ENCODE measurements around the gene MAPKAP1. TPM values are rescaled to one million over a fixed set of nuclear protein-coding genes. Genes with fewer than 3 reads are reported as not detected.

The MAPKAP1 gene
- total RNA-seq: 146 TPM
- long read RNA-seq, transcript MAPKAP1-208 (10 exons, 2,977 nt): minor isoform, 9 of 200 reads
- long read RNA-seq, transcript MAPKAP1-201 (12 exons, 3,395 nt): major isoform, 98 of 200 reads
- long read RNA-seq, transcript MAPKAP1-202 (11 exons, 3,256 nt): minor isoform, 29 of 200 reads
- long read RNA-seq, transcript MAPKAP1-205 (11 exons, 3,045 nt): minor isoform, 13 of 200 reads
- long read RNA-seq, partial matches to known transcripts: 16 of 200 reads
- long read RNA-seq, other reads (novel, unspliced or antisense): 31 of 200 reads

GRCh38 chr9:125706651-125707471 is at the start of gene MAPKAP1:
Gene MAPKAP1 (minus strand): TSS chr9:125707208. CDS start chr9:125672574, 34,634 bp downstream.
- ATAC-seq (peak; percentile 100), DNase-seq (peak; percentile 99)
- intact Hi-C loops (cut with micrococcal nuclease): no loop called here

- intact Hi-C loops (cut with micrococcal nuclease): no loop called here
- no peak for ATAC-seq
Measured at GRCh38 chr9:125756518-125756917, 49.5 kb upstream of the MAPKAP1 start.

DNA sequence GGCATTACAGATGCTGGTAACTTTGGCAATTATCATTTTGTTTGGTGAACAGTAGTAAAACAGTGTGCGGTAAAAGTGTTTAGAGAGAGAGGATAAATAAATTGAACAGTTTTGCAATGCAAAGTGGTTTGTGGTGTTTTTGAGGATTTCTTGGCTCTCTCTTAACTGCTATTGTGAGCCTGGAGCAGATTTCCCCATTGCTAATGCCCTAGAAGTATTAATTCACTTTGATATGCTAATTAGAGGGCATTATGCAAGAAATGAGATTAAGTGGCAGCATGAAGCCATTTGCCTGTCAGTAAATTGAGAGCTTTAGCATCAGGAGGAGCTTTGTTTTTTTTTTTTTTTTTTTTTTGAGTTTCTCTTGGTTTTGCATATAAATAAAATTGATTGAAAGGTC is 48.3 kb upstream of the MAPKAP1 start:
- ATAC-seq (no peak), DNase-seq (no peak)
- intact Hi-C loops (cut with micrococcal nuclease): no loop called here

More at GRCh38 chr9:125756518-125756917, 49.5 kb upstream of the MAPKAP1 start:
- DNase-seq: no peak

DNA sequence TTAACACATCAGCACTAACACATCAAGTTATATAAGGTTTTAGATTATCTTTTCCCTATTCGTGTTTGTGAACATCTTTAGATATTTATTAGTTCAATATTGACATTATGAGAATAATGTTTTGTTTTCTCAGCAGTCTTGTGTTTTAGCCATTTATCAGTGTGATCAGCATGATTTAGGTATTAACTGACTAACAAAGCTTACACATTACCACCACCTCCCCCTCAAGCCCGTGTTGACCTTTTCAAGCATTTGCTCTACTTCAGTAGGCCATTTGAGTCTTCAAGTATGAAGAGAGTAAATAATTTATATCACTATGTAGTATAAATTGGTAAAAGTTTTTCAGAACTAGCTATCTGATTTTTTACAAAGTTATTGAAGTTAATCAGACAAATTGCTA is 47.1 kb upstream of the MAPKAP1 start:
- intact Hi-C loops (cut with micrococcal nuclease): no loop called here
- ATAC-seq (no peak), DNase-seq (no peak)

DNA sequence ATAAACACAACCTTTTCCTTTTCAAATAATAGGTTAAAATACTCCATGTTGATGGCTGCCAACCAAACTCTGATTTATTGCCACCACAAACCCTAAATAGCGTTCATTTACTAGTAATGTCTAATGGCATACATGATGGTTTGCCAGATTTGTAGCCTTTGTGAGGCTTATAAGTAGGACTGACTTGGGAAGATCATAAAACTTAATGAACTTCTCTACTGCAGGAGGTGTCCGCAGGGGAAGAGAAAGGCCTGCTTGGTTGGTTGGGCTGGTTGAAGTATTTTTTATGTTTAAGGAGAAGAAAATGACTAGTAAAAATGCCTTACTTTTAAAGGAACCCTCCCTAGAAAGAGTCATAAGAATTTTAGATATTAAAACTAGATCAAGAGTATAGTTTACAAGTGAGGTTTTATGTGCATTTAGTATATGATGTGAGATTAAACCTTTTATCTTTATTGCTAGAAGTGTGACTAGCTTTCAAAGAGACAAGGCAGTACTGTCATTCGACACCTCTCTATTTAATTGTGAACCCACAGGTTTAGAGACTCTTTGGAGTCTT is 45.1 kb upstream of the MAPKAP1 start:
- DNase-seq (no peak), ATAC-seq (no peak)
- intact Hi-C loops (cut with micrococcal nuclease): no loop called here

DNA sequence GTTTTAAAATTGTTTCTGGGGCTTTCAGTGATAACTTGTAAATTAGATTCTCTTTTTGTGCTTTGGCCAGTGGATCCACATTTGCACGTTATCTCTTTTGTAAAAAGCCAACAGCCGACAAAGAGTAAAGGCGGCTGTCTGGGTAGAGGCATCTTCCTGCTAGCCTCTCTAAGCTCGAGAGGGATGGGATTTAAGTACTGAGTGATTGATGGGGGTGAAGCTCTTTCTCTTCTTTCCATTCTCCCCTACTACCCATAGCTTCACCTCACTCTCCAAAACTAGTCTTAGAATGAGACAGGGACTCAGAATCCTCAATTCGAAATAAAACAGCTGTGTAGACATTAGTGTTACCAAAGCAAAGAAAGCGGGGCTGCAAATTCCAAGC is 43.6 kb upstream of the MAPKAP1 start:
- DNase-seq (no peak), ATAC-seq (no peak)
- intact Hi-C loops (cut with micrococcal nuclease): no loop called here

DNA sequence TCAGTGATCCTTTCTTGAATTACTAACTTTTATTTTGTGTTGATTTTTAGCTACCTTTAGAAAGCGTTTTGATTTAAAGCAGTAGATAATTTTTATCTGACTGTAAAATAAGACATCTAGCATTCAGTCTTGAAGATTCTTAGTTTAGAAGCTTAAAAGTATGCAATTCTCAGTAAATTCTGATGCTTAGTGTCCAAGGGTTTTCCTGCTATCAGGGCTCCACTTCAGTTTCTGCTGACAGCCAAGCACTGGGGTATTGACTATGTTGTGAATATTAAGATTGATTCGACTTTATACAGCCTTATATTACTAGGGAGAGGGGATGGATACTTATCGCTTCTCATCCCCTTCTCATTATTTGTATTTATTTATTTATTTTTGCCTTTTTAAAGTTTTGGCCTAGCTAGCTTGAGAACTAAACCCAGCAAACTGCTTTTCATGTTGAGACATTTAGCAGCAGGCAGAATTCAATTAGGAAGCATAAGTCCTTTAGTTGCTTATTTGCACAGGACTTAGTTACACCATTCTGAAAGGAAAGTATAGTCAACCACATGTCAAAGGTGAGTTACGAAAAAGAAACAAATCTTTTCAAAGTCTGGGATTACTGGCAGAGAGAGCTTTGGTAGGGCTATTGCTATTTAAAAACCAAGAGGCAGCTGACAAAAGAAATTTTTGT is 43.1 kb upstream of the MAPKAP1 start:
- DNase-seq (no peak), ATAC-seq (no peak)
- intact Hi-C loops (cut with micrococcal nuclease): no loop called here

- intact Hi-C loops (cut with micrococcal nuclease): no loop called here
- no peak for DNase-seq
- no peak for ATAC-seq
Measured at GRCh38 chr9:125749287-125749935, 42.4 kb upstream of the MAPKAP1 start.

GRCh38 chr9:125748446-125749099 is 41.6 kb upstream of the MAPKAP1 start:
- intact Hi-C loops (cut with micrococcal nuclease): no loop called here
- DNase-seq (no peak), ATAC-seq (no peak)

- intact Hi-C loops (cut with micrococcal nuclease): no loop called here
- DNase-seq (peak; percentile 72), ATAC-seq (peak; percentile 0)
Measured at GRCh38 chr9:125747765-125748445, 40.9 kb upstream of the MAPKAP1 start.

- intact Hi-C loops (cut with micrococcal nuclease): no loop called here
- peak; percentile 6 for ATAC-seq
Measured at GRCh38 chr9:125747053-125747764, 40.2 kb upstream of the MAPKAP1 start, which contains the start of gene PBX3. Gene PBX3 (plus strand): TSS chr9:125747373.

GRCh38 chr9:125746774-125747052 is 39.7 kb upstream of the MAPKAP1 start:
- ATAC-seq: no peak
- DNase-seq: no peak
- intact Hi-C loops (cut with micrococcal nuclease): no loop called here

More at GRCh38 chr9:125747053-125747764, 40.2 kb upstream of the MAPKAP1 start, which contains the start of gene PBX3:
- DNase-seq: peak; percentile 73

DNA sequence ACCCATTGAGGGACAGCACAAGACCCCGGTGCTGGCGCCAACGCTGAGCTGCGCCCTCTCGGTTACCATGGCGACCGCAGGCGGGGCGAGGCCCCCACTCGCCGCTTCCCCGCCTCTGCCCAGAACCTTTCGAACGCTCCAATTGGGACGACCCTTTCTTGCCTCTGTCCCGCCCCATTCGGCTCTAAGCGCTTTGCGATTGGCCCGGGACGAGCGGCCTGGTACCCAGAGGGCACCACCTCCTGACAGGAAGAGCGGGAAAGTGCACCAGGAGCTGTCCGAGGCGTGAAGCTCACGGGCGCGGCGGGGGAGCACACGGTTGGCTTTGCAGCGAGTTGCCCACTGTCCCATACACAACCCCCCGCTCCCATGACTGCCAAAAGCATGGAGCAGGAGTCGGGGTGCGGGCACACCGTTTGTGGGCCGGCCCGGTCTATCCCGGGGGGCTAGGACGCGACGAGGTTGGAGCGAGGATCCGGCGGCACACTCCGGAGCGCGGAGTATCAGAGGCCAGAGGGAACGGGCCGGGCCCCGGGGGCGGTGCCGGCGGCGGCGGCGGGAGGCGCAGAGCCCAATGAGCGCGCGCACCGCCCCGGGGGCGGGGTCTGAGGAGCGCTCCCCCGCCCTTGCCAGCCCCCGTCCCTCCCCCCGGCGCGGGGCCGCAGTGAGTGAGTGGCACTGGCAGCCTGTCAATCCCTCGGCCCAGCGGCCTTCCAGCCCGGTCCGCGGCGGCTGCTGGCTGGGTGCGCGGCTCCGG is 39.2 kb upstream of the MAPKAP1 start:
- peak; percentile 96 for ATAC-seq
- intact Hi-C loops (cut with micrococcal nuclease): no loop called here
- peak; percentile 98 for DNase-seq

GRCh38 chr9:125745682-125746016 is 38.6 kb upstream of the MAPKAP1 start:
- intact Hi-C loops (cut with micrococcal nuclease): no loop called here
- no peak for ATAC-seq
- no peak for DNase-seq

- no peak for ATAC-seq
- intact Hi-C loops (cut with micrococcal nuclease): no loop called here
- DNase-seq: no peak
Measured at GRCh38 chr9:125745018-125745417, 38.0 kb upstream of the MAPKAP1 start.

DNA sequence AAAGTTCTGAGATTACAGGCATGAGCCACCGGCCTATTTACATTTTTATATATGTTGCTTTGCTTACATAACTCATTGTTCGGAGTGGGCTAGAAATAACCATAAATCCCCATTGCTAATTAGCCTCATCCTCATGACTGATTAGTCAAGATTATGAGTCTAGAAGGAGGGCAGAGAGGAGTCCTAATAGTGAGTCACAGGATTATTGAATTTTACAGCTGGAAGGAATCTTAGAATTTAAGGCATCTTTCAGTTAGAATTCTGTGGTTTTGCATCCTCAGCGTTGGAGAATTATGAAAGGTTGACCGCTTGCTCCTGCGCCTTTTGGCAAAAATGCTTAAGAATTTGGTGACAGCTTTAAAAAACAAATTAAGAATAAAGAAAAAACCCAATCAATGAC is 37.6 kb upstream of the MAPKAP1 start:
- DNase-seq: no peak
- intact Hi-C loops (cut with micrococcal nuclease): no loop called here
- no peak for ATAC-seq

Data from left ventricle myocardium superior (tissue), 1 donor.